NCI-H1930 (cell line): ENCODE measurements around the gene RAB11FIP4.

Source experiments
- DNase-seq, 2 experiments: peaks; one replicate each; lab custom pipeline; 2025; lab: John Stamatoyannopoulos, UW

RAB11FIP4 gene

GRCh38 chr17:31487063-31487647 is 95.7 kb downstream of the RAB11FIP4 start:
- no peak for DNase-seq

DNA sequence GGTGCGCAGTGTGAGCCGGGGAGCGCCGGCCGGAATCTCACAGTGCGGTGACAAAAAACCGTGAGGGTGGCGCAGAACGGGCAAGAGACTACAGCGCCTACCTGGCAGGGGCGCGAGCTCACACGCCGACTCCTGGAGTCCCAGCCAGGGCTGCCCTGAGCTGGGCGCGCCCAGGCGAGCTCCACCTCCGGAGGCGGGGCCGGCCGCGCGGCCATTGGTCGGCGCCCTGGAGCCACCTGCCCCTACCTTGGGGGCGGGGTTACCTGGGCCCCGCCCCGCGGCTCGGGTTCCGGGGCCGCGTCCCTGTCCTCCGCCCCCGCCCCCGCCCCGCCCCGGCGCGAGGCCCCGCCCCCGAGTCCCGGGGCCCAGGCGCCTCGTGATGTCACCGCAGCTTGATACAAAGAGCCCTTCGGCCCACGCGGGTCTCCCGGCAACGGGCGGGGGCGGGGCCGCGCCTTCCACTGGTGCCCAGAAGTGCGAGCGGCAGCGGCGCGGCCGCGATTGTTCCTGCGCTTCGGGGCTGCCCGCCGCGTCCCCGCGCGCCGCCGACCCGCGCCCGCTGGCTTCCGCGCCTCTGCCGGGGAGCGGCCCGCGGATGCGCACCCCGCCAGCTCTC is 96.3 kb downstream of the RAB11FIP4 start:
- peak; percentile 90 to 95 for DNase-seq

DNA sequence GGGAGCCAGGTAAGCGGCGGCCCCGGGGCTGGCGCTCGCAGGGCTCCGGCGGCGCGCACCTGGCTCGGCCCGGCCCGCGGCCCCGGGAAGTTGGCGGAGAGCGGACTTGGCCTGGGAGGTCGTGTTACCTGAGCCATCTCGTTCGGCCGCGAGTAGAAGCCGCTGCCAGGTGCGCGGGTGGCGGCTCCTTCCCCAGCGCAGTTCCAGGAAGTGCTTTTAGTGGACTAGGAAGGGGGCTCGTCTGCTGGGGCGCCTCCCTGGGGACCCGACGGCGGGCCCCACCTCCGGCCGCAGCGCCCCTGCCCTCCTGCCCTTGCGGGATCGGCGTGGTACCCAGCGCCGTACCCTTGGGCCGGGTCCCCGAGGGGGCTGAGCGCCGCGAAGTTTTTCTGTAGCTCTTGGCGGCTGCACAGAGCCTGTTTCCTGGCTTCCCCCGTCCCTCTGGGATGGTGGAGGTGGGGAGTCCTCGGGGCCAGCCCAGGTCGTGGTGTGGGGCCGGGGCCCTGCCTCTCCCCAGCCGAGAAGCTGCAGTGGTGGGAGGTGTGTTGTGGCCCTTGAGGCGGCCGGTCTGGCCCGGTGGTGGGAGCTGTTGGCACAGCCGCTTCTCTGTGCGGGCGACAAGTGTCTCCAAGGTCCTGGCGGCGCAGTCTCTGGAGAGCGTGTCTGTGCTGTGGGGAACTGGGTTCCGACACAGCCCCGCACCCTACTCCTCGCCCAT is 96.9 kb downstream of the RAB11FIP4 start:
- no peak for DNase-seq

DNA sequence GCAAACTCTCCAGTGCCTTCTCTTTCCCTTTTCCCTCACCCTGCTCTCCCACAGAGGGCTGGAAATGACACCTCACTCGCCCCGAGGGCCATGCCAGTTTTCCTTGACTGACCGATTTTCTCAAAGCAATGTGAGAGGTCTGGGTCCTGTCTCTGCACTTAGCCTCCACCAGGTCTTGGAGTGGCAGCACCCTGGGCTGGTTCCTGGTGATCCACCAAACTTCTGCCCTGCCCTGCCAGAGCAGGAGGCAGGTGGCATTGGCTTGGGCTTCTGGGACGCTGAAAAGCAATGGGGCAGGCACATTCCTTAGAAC is 97.5 kb downstream of the RAB11FIP4 start:
- DNase-seq = no peak

DNA sequence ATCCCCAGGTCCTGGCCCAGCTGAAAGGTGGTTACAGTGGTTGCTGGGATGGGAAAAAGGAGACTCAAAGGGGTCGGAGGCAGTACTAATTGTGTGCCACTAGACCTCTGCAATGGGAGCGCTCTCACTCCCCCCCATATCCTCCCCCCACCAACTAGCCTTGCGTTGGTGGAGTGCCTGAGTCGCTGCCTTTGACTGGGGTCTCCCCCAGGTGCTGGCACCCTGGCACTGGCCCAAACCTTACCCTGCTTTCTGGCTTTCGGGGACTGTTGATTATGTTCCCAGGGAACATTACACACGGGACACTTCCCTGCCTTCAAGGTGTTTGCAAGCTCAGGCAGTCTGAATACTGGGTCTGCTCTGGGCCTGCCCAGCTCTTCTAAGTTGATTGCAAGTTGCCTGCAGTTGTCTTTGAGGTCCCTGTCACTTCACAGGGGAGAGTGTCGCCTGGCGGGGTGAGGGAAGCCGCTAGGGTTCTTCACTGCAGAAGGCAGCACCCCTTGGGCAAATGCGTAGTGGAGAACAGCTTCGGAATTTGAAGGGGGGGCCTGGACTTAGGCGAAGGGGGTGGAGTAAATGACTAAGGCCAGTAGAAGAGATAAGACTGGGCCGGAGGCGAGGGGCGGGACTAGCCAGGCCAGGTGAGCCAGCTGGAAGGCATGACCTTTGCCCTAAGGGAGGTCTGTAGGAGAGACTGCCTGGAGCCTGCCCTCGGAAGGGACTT is 98.0 kb downstream of the RAB11FIP4 start:
- DNase-seq = no peak

GRCh38 chr17:31490019-31490650 is 98.7 kb downstream of the RAB11FIP4 start:
- no peak for DNase-seq

GRCh38 chr17:31490671-31491375 is 99.3 kb downstream of the RAB11FIP4 start:
- no peak for DNase-seq

- DNase-seq = no peak
Observed at GRCh38 chr17:31491376-31492131, 100.1 kb downstream of the RAB11FIP4 start.

DNA sequence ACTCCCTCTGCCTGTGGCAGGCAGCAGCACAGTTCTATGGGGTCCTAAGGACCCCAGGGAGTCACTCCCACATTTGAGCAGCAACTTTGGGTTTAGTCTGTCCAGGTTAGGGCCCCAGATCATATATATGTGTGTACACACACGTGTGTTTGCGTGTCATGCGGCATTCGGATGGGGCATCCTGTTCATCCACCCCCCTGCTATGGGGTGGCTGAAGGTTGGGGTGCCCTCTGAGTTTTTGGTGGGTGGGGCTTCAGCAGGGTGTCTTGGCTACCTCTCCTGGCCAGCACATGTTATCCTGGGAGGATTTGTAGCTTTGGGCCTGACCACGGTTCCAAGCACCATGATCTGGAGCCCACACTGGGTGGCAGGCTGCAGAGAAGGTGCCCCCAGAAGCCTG is 100.7 kb downstream of the RAB11FIP4 start:
- no peak for DNase-seq

DNA sequence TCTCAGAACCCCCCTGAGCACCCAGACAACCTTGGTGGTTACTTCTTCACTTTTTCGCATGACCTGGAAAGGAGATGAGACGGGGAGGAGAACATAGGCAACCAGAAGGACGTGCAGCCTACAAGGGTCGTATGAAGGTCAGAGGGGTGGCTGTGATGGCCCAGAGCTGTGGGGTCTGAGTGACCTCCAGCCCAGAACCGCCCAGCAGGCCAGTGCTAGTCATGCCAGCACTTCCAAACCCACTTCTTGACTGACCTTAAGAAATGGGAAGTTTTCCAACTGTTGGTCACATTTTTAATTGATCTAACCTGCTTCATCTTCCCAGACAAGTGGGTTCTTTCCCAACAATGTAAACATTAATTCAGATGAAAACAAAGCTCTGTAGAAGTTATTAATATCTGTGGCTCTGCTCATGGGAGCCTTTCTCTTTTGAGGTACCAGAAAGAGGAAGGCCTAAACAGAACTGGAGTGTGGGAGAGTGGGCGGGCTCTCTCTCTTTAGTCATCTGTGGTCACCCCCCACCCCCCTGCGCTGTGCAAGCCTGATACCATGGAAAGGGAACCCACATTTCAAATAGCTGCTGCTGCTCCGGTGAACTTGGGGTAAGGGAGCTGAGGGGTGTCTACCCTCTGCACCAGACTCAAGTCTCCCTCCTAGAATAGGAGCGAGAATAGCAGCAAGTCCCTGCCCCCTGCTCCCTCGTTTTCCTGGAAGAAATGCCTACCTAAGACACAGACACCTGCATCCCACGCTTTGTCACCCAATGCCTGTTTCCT is 101.6 kb downstream of the RAB11FIP4 start:
- no peak for DNase-seq

DNA sequence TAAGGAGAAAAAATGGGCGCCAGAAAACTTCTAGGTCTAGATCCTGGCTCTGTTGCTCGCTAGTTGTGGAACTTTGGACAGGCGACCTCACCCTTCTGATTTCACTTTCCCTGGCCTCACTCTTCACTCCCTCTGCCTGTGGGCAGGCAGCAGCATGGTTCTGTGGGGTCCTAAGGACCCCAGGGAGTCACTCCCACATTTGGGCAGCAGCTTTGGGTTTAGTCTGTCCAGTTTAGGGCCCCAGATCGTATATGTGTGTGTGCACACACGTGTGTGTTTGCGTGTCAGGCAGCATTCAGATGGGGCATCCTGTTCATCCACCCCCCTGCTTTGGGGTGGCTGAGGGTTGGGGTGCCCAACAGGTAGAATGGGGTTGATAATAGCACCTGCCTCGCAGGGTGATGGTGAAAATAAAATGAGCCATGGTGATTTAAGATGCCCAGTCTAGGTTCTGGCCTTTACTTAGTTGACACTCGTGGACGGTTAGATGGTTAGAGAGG is 102.2 kb downstream of the RAB11FIP4 start:
- no peak for DNase-seq

GRCh38 chr17:31494259-31495021 is 103.0 kb downstream of the RAB11FIP4 start:
- no peak for DNase-seq

DNA sequence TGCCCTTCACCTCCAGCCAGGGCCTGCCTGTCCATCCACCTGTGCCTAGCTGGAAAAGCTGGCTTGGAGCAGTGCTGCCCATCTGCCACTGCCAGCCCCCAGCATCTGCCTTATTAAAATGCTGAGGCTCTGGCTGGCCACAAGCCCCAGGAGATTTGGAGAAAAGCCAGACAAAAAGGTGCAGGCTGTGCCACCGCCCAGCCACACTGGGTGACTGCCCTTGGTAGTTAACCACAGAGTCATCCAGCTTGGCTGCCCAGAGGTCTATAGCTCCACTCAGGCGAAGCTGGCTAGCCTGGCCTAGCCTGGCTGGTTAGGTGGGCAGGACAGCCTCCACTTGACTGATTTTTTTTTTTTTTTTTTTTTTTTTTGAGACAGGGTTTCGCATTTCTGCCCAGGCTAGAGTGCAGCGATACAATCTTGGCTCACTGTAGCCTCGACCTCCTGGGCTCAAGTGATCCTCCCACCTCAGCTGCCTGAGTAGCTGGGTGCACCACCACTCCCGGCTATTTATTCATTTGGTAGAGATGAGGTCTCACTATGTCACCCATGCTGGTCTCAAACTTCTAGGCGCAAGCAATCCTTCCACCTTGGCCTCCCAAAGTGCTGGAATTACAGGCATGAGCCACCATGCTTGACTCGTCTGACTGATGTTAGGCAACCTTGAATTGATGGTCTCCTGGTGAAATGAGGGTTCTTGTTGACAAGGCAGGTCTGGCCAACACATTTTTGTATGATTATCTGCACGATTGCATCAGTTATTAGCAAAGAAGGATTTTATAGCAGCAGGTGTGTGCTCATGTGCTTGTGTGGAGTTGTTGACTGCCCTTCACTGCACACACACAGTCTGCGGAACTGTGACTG is 103.8 kb downstream of the RAB11FIP4 start:
- DNase-seq = no peak

DNA sequence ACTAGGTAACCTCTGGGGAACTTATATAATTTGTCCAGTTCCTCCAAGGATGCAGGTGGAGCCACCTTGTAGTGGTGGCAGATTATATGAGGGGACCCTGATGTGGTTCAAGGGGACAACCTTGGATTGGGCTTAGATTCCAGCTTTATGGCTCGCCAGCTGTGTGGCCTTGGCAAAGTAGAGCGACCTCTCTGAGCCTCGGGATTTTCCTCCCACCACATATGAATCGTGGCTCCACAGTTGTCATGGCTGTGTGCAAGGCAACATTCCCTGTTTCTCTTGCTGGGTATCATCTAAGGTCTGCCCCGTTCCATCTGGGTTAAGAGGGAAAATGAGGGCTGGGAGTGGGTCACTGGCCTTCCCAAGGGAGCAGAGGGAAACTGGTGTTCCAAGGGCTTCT is 104.6 kb downstream of the RAB11FIP4 start:
- no peak for DNase-seq

DNA sequence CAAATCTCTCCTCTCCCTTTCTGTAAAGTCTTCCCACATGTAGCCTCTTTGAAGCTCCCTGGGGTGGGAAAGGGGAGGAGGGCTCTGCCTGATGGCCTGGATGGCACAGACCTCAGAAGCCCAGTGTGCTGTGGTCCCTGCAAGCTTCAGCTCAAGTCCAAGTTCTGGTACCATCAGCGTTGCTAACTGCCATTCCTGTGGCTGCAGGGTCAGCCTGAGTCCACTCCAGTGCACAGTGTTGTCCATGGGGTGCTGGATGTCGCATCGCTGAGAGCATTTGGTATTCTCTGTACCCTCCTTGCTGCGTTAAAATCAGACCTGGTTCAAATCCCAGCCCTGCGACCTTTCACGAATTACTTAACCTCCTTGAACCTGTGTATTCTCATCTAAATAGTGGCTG is 105.1 kb downstream of the RAB11FIP4 start:
- no peak for DNase-seq

- DNase-seq = no peak
Observed at GRCh38 chr17:31497431-31497830, 106.0 kb downstream of the RAB11FIP4 start.

DNA sequence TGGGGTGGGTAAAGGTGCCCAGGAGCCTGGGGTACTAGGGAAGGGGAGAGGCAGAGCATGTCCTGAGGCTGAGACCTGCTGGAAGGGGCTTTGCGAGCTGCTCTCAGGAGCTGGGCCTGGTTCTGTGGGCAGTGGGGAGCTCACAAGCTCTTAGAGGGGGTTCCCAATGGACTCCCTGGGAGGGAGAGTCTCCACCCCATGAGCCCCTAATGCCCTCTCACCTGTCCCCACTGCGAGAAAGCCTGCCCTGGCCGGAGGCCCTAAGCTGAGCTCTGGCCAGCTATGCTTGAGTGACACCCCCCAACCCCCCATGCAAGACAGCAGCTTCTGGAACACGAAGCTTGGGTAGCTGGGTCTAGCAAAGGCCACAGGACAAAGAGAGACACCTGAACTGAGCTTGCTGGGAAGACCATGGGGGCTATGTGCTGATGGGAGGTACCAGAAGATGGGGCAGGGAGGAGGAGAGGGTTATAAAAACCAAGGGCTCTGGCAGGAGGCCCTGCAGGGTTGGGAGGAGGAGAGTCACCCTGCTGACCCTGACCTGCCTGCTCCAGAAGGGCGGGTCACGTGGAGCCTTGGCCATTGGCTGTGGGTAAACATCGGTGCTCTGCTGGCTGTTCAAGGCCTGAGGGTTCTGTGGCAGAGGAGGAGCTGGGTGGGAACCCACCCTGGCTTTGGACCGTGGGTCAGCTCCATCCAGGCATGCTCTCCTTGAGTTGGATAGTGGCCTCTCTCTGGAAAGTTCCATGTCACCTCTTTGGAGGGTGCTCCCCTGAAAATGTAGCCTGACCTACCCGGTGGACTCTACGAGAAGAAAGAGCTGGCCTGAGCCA is 106.7 kb downstream of the RAB11FIP4 start:
- no peak for DNase-seq
